Panc1 (cell line): ENCODE measurements around the gene RFX1. TPM values are rescaled to one million over a fixed set of nuclear protein-coding genes. Genes with fewer than 3 reads are reported as not detected.

Source experiments
- ATAC-seq: fragments of 200-7000 bp; cut with Tn5 transposase; 2 replicates; pipeline ENCODE4 v1.9.1; 2020; ENCODE audit warnings: mild to moderate bottlenecking, moderate library complexity
- BruUV-seq: library from RNA; stranded (reverse); fragments of 400-500 nt; replicated peaks from 2 replicates; lab custom pipeline; 2021; lab: Mats Ljungman, UMichigan
- CTCF ChIA-PET: fragments of 300-600 bp; sonication (Branson Sonifier 250); formaldehyde crosslinking; loops from one replicate; lab custom pipeline; 2022; ENCODE audit warnings: antibody characterized with exemption; lab: Charles Lee
- POLR2A ChIA-PET: fragments of 300-600 bp; sonication (Branson Sonifier 250); formaldehyde crosslinking; loops from one replicate; lab custom pipeline; 2022; ENCODE audit warnings: antibody characterized with exemption; lab: Charles Lee
- DNase-seq: peaks from one replicate; pipeline ENCODE4 v3.0.0-alpha.2; 2010; ENCODE audit warnings: low read depth, low spot score
- H3K27ac ChIP-seq: 2 replicates; pipeline ENCODE4 v1.5.1; 2011; ENCODE audit warnings: mild to moderate bottlenecking, low read length, inconsistent platforms
- H3K27me3 ChIP-seq: fragments of 200-500 bp; sonication (Bioruptor generic); 2 replicates; pipeline ENCODE4 v1.6.0; 2014; ENCODE audit warnings: low read length, inconsistent platforms; ENCODE audit not compliant: control insufficient read depth, insufficient read depth
- H3K36me3 ChIP-seq: fragments of 200-500 bp; sonication (Bioruptor generic); 2 replicates; pipeline ENCODE4 v1.5.1; 2014; ENCODE audit warnings: inconsistent platforms, mild to moderate bottlenecking, low read length, moderate library complexity; ENCODE audit not compliant: control insufficient read depth, insufficient read depth
- H3K4me1 ChIP-seq: 2 replicates; pipeline ENCODE4 v1.5.1; 2011; ENCODE audit warnings: inconsistent platforms, mild to moderate bottlenecking, low read length, moderate library complexity; ENCODE audit not compliant: control insufficient read depth, insufficient read depth
- H3K4me3 ChIP-seq, 2 experiments: 2 replicates each; pipeline ENCODE4 v1.5.1; 2011 to 2012; ENCODE audit warnings: low read depth in 2 of 2, low read length in 2 of 2, mild to moderate bottlenecking in 2 of 2, inconsistent platforms in 1 of 2, moderate library complexity in 1 of 2
- H3K9me3 ChIP-seq: fragments of 200-500 bp; sonication (Bioruptor generic); 2 replicates; pipeline ENCODE4 v1.5.1; 2014; ENCODE audit warnings: low read depth, mild to moderate bottlenecking, inconsistent platforms, low read length, moderate library complexity; ENCODE audit not compliant: control insufficient read depth, insufficient read depth
- CTCF ChIP-seq: fragments of 450-650 bp; IDR thresholded peaks from 2 replicates; pipeline ENCODE4 v1.5.1; 2017; ENCODE audit warnings: mild to moderate bottlenecking
- POLR2AphosphoS5 ChIP-seq: IDR thresholded peaks from 2 replicates; pipeline ENCODE4 v1.6.1; 2012; ENCODE audit warnings: mild to moderate bottlenecking, low read depth, low read length, moderate library complexity
- REST ChIP-seq, 2 experiments: IDR thresholded peaks; 2 replicates each; pipeline ENCODE4 v1.6.1; 2011 to 2012; ENCODE audit warnings: low read depth in 2 of 2, control low read depth in 1 of 2, low read length in 1 of 2, mild to moderate bottlenecking in 1 of 2, moderate library complexity in 1 of 2; ENCODE audit not compliant: insufficient read depth in 1 of 2
- SIN3A ChIP-seq: IDR thresholded peaks from 2 replicates; pipeline ENCODE4 v1.6.1; 2012; ENCODE audit warnings: low read depth, mild to moderate bottlenecking, low read length, moderate library complexity, borderline replicate concordance; ENCODE audit not compliant: insufficient read depth
- TCF7L2 ChIP-seq: IDR thresholded peaks from 2 replicates; pipeline ENCODE4 v1.6.1; 2011; ENCODE audit warnings: mild to moderate bottlenecking, low read depth, low read length, inconsistent platforms
- in situ Hi-C: cut with HindIII; loops from 2 replicates; pipeline ENCODE4 v1.10.0; 2016; ENCODE audit warnings: low sequenced_read_pairs, low pct_unique_long_range_greater_than_20kb
- intact Hi-C: fragments of 100-400 bp; cut with micrococcal nuclease; formaldehyde crosslinking; loops from one replicate; pipeline ENCODE4 v1.10.0; 2022; ENCODE audit not compliant: unreplicated experiment
- total RNA-seq: library from RNA; stranded (reverse); gene quantifications from one replicate; pipeline ENCODE4 v1.2.1, GENCODE V29; 2021; ENCODE audit not compliant: unreplicated experiment

The RFX1 gene
- total RNA-seq, 1 experiment from 2014 or later = 15.2 TPM

- in situ Hi-C loops = no loop called here
- CTCF ChIA-PET = no interaction called here
- ATAC-seq = no peak
- H3K27me3 ChIP-seq = no peaks in the 10 kb centered on the region
- intact Hi-C loops = no loop called here
- POLR2A ChIA-PET = no interaction called here
- H3K27ac ChIP-seq = no peak overlapping the region
- H3K36me3 ChIP-seq = no peaks in the 10 kb centered on the region
- no peak for TF ChIP-seq REST (IDR thresholded peaks at IDR 0.05; ENCODE audit: insufficient read depth in 1 of 2, low read depth in 2 of 2, low read length in 1 of 2)
- TF ChIP-seq POLR2AphosphoS5 = no peak
- TF ChIP-seq CTCF = no peak
- TF ChIP-seq SIN3A = no peak
- no peak for TF ChIP-seq TCF7L2
- H3K4me3 ChIP-seq = no peak overlapping the region
- no peaks in the 10 kb centered on the region for H3K9me3 ChIP-seq
- BruUV-seq = no TSS peak
- no peak for DNase-seq
- H3K4me1 ChIP-seq = no peaks in the 10 kb centered on the region
Observed at GRCh38 chr19:13977803-13978202, 28.3 kb downstream of the RFX1 start.

- Histone ChIP-seq H3K27me3 (no peaks in the 10 kb centered on the region), H3K27ac (no peak overlapping the region), H3K4me1 (no peaks in the 10 kb centered on the region), H3K9me3 (no peaks in the 10 kb centered on the region), H3K36me3 (no peaks in the 10 kb centered on the region), H3K4me3 (no peak overlapping the region)
- DNase-seq = no peak
- POLR2A ChIA-PET = no interaction called here
- CTCF ChIA-PET = no interaction called here
- ATAC-seq = no peak
- TF ChIP-seq CTCF (no peak), POLR2AphosphoS5 (no peak), TCF7L2 (no peak), SIN3A (no peak), REST (IDR thresholded peaks at IDR 0.05; ENCODE audit: insufficient read depth in 1 of 2, low read depth in 2 of 2, low read length in 1 of 2) (no peak)
- in situ Hi-C loops (no loop called here), intact Hi-C loops (no loop called here)
- no TSS peak for BruUV-seq
Observed at GRCh38 chr19:13976446-13976845, 29.7 kb downstream of the RFX1 start.
